HCEC 1CT (cell line): ENCODE data around the gene TUBGCP3.

ENCODE experiments used
- DNase-seq: peaks from one replicate; pipeline ENCODE4 v3.0.0-alpha.2; 2017

The TUBGCP3 gene

GRCh38 chr13:112615391-112615790, 27.4 kb upstream of the TUBGCP3 start:
- DNase-seq, result no peak

GRCh38 chr13:112614835-112615234, 26.9 kb upstream of the TUBGCP3 start:
- DNase-seq, result no peak

- DNase-seq, result no peak
Observed at GRCh38 chr13:112608212-112608611, 20.3 kb upstream of the TUBGCP3 start.

GRCh38 chr13:112606109-112607001, 18.4 kb upstream of the TUBGCP3 start:
- peak; percentile 86 for DNase-seq

GRCh38 chr13:112605531-112605990, 17.6 kb upstream of the TUBGCP3 start:
- DNase-seq, result no peak

GRCh38 chr13:112603641-112604225, 15.8 kb upstream of the TUBGCP3 start:
- DNase-seq, result no peak

GRCh38 chr13:112602189-112602588, 14.2 kb upstream of the TUBGCP3 start:
- no peak for DNase-seq

- DNase-seq, result no peak
Observed at GRCh38 chr13:112601371-112601770, 13.4 kb upstream of the TUBGCP3 start.

GRCh38 chr13:112596235-112596634, 8.3 kb upstream of the TUBGCP3 start:
- no peak for DNase-seq

- DNase-seq, result no peak
Observed at GRCh38 chr13:112592647-112593046, 4.7 kb upstream of the TUBGCP3 start.

GRCh38 chr13:112592181-112592580, 4.2 kb upstream of the TUBGCP3 start:
- no peak for DNase-seq

- no peak for DNase-seq
Observed at GRCh38 chr13:112588490-112589297, 741 bp upstream of the TUBGCP3 start.

GRCh38 chr13:112587212-112587763, 665 bp downstream of the TUBGCP3 start:
- peak; percentile 81 for DNase-seq

- DNase-seq, result no peak
Observed at GRCh38 chr13:112586334-112586960, 1.5 kb downstream of the TUBGCP3 start.

GRCh38 chr13:112583592-112584277, 4.2 kb downstream of the TUBGCP3 start:
- DNase-seq, result no peak

- DNase-seq, result no peak
Observed at GRCh38 chr13:112582263-112582662, 5.7 kb downstream of the TUBGCP3 start.

- DNase-seq, result no peak
Observed at GRCh38 chr13:112580912-112581311, 7.0 kb downstream of the TUBGCP3 start.

- DNase-seq, result no peak
Observed at GRCh38 chr13:112580211-112580610, 7.7 kb downstream of the TUBGCP3 start.

GRCh38 chr13:112579310-112579843, 8.6 kb downstream of the TUBGCP3 start:
- DNase-seq, result no peak

GRCh38 chr13:112576768-112577167, 11.2 kb downstream of the TUBGCP3 start:
- no peak for DNase-seq

GRCh38 chr13:112576191-112576590, 11.8 kb downstream of the TUBGCP3 start:
- no peak for DNase-seq

GRCh38 chr13:112575675-112576074, 12.3 kb downstream of the TUBGCP3 start:
- peak; percentile 15 for DNase-seq
